ENCODE measurements around the gene SLC5A4.
A peak's percentile ranks its signal among the peaks of the same experiment; 100 is the strongest.

The SLC5A4 gene

DNA sequence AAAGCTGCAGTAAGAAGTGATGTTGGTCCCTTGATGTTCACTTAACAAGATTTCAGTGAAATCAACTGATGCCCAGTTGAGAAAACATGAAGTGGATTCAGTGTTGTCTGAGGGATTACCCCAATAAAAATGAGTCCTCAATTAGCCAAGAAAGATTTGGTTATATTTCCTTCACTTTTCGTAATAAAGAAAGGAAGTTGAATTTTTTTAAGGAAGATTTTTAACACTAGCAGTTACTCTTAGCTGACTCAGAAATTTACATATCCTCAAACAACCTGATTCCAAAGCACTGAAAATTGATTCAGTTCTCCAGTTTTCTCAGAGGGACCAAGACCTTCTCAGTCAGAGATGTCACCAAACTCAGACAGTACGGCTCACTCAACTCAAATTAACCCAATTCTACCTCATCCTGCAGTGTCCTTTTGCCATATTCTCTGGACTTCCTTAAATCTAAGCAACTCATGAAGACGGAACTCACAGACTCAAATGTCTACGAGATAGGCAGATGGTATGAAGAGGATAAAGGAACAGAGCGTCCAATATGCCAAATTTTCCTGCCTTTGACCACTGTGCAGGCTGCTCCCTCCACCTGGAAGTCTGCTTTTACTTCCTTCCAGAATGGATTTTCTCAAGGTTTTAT is 22.8 kb downstream of the SLC5A4 start:
- DNase-seq (ENCODE audit: low spot score) = no peak

DNA sequence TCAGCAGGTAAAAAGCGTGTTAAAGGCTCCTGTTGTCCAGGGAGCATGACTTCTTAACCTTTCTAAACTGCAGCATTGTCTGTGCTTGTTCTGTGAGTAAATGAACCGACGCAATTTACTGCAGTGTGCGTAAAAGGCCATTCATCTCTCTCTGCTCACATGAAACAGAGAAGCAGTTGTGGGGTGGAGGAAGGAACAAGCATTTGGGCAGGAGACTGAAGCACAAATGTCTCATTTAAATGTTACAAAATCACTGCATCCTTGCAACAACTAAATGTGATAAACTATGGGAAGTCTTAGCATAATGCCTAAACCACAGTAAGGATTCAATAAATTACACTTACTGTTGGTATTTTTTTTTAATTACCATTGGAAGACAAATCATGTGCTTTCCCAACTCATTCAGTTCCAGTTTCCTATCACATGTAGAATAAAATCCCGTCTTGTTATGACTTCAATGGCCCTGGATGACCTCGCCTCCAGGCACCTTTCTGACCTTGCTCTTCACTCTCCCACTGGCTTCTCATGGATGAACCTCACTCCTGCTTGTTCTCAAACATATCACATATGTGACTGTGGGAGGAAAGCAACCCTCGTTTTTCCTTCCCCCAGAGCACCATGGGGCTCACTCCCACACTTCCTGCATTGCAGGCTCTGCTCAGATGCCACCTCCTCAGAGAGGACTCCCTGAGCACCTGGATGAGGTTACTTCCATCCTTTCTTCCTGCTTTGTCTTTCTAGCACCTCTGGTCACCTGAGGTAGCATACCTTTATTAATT is 28.6 kb downstream of the SLC5A4 start:
- DNase-seq (ENCODE audit: low spot score) = peak; percentile 69

DNA sequence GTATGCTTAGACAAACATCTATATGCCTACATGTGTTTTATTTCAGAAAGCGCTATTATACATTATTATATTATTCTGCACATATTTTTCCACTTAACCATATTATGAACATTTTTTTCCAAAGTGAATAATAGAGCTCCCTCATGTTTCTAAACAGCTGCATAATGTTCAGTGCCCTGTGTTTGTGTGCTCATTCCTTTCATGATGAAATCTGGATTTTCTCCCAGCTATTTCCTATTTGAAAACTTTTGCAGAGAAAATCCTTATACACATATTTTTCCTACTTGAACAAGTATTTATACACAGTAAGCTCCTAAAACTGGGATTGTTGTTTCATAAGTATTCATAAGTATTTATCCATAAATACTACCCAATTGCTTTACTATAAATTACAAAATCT is 32.2 kb downstream of the SLC5A4 start:
- DNase-seq (ENCODE audit: low spot score) = no peak

DNA sequence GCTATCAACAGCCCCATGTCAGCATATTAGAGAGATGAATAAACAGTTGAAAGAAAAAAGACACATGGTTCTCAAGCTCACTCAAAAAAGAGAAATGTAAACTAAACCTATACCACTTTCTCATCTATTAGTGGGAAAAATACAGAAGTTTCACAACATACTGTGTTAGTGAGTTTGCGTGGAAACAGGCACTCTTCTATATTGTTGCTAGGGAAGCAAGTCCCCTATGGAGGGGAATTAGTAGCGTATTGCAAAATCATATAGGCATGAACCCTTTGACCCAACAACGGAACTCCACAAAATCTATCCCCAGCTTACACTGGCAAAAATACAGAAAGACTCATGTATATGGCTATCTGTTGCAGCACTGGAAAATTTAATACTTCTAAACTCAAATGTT is 36.1 kb downstream of the SLC5A4 start:
- no peak for DNase-seq (ENCODE audit: low spot score)

DNA sequence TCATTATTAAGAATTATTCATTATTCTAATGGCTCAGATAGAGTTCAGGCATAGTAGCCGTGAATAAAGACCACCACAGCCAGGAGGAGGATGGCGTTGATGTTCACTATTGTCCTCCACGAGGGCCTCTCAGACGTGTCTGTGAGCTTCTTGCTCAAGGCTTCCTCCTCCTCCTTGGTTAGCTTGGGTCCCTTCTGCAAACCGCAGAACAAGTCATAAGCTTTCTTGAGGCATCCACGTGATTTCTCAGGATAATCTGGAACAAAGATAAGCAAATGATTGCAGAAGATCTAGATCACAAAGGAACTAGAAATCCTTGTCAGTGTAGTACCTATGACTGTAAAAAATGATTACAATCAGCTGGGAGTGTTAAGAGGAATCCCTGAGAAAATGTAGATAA is 36.7 kb downstream of the SLC5A4 start:
- no peak for DNase-seq (ENCODE audit: low spot score)

DNA sequence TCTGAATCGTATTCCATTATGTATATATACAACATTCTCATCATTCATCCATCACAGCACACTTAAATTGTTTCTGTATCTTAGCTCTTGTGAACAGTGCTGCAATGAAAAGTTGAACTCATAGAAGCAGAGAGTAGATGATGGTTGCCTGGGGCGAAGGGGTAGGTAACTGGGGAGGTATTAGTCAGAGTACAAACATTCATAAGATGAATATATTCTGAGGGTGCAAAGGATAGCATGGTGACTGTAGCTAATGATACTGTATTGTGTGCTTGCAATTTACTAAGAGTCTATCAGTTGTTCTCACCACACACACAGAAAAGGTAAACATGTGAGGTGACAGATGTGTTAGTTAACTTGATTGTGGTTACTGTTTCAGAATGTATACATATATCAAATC is 37.7 kb downstream of the SLC5A4 start:
- DNase-seq (ENCODE audit: low spot score) = no peak

DNA sequence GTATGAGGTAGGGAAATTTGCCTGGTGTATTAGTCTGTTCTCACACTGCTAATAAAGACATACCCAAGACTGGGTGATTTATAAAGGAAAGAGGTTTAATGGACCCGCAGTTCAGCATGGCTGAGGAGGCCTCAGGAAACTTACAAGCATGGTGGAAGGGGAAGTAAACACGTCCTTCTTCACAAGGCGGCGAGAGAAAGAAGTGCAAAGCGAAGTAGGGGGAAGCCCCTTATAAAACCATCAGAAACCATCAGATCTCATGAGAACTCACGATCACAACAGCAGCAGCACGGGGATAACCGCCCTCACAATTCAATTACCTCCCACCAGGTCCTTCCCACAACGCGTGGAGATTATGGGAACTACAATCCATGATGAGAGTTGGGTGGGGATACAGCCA is 38.2 kb downstream of the SLC5A4 start:
- DNase-seq (ENCODE audit: low spot score) = no peak

DNA sequence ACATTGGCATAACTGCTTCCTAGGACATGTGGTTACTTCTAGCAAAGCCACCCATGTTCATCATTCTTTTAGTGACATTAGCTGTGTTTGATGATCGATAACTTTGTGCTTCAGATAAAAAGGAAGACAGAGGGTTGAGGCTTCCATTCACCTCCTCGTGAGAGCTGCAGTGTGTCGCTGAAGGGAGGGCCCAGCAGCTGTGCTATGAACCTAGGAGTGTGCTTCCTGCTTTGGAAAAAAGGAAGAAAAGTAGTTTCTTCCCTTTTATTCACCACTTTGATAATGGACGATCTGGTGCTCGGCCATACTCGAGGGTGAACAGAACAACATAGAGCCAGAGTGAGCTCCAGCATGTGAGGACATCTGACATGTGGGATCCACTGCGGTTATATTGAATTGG is 44.1 kb downstream of the SLC5A4 start:
- DNase-seq (ENCODE audit: low spot score) = no peak

DNA sequence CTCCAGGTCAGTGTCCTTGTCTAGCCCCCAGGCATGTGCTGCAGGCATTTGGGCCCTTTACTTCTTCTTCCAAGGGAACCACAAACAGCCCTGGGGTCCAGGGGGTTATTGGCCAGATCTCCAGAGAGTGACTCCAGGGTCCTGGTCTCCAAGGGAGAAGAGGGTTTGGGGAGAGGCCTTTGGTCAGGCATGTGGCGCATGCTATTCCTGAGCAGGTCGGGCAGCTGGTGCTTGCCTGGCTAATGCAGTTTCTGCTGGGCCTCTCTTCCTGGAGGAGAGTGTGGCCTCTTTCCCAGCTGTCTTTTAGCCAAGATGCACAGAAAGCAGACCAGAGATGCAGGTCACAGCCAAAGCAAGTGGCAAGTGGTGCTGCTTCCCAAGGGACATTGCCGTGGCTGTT is 46.5 kb downstream of the SLC5A4 start:
- no peak for DNase-seq (ENCODE audit: low spot score)

DNA sequence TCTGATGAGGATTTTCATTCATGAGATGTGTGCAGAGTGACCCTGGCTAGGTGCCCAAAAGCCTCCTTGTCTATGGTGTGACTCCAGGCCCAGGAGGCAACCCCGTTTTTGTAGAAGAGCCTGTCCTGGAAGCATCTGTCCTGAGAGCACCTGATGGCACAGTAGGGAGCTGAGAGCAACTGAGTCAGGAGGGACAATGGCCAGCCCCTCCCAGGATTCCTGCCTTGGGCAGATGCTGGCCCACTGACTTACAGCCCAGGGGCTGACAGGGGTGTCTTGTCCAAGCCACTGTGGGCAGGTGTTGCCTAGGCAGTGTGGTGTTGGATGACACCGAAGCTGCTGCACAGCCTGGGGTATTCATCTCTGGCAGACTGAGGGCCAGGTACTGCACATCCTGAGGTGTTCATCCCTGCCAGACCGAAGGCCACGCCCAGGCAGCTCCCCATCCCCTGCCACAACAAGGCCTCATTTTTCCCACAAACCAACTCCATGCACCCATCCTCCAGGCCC is 47.1 kb downstream of the SLC5A4 start:
- no peak for DNase-seq (ENCODE audit: low spot score)

DNA sequence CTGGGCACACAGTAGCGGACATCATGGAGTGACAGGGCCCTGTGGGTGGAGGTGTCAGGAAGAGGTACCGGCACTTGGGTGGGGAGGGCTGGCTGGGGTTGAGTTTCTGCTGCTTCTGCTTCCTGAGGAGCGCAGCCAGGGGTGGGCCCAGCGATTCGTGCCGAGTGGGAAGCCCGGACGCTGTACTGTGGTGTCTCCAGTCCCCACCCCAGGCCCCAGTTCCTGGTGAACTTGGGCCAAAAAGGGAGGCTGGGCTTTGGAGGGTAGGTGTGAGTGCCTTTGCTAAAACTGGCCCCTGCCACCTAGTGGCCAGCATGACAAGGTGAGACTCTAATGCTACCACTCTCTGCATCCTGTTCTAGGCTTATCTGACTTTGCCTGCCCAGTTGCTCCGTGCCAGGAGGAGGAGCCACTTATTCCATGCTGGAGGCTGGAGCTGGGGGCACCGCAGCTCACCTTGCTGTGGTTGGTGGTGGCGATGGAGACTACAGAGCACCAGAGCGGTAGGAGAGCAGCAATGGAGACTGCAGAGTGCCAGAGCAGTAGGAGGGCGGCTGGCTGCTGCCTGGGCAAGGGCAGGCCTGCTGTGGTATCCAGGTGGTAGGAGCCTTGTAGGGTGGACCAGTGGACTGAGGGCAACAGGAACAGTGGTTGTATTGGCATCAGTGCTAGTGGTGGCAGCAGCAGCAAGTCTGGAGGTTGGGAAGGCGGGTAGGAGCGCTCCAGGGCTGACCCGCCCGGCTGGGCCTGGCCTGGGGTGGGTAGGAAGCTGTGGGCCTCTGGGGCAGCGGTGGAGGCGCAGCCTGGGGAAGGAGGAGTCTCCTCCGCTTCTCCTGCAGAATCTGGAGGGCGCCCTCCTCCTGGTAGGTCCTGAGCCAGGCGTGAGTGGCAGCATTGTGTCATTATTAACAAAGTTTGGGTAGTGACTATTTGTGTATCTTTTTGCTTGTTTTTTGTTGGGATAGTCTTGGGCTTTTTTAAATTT is 48.1 kb downstream of the SLC5A4 start:
- DNase-seq (ENCODE audit: low spot score) = no peak

DNA sequence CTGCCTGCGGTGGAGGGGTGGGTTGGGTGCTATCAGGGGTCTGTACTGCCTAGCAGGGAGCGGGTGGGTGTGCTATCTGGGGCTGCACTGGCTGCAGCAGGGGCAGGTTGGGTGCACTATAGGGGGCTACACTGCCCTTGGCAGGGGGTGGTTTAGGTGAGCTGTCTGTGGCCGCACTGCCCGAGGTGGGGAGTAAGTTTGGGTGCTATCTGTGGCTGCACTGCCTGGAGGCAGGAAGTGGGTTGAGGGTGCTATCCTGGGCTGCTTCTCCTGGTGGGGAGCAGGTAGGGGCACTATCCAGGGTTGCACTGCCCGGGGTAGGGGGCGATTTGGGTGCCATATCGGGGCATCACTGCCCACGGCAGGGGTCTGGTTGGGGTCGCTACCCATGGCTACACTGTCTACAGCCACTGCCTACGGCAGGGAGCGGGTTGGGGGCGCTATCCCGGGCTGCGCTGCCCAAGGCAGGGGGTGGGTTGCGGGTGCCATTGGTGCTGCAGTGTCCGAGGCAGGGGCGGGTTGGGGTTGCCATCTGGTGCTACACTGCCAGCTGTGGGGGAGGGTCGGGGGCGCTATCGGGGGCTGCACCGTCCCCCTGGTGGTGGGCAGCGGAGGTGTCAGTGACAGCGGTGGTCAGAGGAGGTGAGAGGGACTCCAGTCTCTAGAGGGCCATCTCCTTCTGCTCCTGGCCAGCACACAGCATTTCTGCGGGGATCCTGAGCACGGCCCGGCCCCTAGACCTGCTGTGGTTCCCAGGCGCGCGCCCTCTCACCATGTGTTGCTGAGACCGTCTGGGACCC is 49.0 kb downstream of the SLC5A4 start:
- DNase-seq (ENCODE audit: low spot score) = no peak

DNA sequence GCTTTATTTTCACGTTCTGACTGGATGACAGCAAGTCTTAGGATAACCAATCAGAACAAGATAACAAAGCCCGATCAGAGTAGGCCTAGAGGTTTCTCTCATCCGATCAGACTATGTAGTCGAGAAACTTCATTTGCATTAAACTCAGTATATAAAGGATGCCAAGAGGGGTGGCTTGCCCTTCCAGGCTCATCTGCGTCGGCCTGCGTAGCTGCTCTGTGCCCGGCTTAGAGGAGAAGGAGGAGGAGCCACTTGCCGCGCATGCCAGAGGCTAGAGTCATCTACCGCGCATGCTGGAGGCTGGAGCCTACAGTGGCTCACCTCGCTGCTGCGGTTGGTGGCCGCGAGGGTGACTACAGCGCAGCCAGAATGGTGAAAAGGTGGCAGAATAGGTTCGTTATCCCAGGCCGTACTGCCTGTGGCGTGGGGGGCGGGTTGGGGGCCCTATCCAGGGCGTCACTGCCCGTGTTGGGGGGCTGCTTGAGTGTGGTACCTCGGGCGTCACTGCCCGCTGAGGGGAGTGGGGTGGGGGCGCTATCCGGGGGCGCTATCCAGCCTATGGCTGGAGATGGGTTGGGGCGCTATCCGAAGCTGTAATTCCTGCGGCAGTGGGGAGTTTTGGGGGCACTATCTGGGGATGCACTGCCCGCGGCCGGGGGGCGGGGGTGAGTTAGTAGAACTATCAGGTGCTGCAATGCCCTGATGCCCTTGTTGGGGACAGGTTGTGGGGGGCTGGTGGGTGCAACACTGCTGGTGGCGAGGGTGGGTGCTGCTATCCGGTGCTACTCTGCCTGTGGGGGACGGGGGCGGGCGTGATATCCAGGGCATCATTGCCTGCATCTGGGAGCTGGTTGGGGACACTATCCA is 50.1 kb downstream of the SLC5A4 start, which contains the start of gene RFPL2:
Gene RFPL2, minus strand, starts transcription at position 218 of the 867 bp plus-strand sequence. CDS start 2,622 bp downstream, outside the sequence.
- peak; percentile 89 for DNase-seq (ENCODE audit: low spot score)

DNA sequence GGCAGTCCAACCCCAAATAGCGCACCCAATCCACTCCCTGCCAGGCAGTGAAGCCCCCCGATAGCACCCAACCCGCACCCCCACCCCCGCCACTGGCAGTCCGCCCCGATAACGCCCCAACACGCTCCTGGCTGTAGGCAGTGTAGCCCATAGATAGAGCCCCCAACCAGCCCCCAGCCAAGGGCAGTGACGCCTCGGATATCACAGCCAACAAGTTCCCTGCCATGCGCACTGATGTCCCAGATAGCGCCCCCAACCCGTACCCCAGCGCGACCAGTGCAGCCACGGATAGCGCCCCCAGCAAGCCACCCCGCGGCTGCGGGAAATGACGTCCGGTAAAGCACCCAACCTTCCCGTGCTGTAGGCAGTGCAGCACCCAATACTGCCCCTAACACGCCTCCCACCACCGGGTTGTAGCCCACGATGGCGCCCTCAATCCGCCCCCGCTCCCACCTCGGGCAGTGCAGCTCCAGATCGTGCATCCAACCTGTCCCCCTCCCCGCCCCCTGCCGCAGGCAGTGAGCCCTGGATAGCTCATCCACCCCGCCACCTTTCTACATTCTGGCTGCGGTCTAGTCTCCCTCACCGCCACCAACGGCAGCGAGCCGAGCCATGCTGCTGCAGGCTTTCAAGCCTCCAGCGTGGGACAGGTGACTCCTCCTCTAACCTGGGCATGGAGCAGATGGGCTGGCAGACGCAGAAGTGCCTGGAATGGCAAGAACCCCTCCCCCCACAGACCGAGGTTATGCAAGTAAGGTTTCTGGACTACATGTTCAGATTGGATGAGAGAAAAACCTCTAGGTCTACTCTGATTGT is 50.9 kb downstream of the SLC5A4 start:
- no peak for DNase-seq (ENCODE audit: low spot score)

DNA sequence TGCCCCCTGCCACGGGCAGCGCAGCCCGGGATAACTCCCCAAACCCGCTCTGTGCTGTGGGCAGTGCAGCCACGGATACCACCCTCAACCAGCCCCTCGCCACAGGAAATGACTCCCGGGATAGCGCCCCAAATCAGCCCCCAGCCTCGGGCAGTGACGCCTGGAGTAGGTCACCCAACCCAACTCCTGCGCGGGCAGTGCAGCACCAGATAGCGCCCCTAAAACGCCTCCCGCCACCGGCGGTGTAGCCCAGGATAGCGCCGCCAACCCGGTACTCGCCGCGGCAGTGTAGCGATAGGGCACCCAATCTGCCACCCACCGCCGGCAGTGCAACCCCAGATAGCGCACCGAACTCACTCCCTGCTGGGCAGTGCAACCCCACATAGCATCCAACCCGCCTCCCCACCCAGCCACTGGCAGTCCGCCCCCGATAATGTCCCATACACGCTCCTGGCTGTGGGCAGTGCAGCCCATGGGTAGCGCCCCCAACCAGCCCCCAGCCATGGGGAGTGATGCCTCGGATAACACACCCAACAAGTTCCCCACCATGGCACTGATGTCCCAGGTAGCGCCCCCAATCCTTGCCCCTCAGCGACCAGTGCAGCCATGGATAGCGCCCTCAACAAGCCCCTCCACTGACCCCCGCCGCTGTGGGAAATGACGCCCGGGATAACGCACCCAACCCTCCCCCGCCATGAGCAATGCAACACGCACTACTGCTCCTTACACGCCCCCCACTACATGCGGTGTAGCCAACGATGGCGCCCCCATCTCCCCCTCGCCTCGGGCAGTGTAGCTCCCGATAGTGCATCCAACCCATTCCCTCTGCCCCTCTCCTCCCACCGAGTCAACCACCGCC is 51.7 kb downstream of the SLC5A4 start:
- no peak for DNase-seq (ENCODE audit: low spot score)

DNA sequence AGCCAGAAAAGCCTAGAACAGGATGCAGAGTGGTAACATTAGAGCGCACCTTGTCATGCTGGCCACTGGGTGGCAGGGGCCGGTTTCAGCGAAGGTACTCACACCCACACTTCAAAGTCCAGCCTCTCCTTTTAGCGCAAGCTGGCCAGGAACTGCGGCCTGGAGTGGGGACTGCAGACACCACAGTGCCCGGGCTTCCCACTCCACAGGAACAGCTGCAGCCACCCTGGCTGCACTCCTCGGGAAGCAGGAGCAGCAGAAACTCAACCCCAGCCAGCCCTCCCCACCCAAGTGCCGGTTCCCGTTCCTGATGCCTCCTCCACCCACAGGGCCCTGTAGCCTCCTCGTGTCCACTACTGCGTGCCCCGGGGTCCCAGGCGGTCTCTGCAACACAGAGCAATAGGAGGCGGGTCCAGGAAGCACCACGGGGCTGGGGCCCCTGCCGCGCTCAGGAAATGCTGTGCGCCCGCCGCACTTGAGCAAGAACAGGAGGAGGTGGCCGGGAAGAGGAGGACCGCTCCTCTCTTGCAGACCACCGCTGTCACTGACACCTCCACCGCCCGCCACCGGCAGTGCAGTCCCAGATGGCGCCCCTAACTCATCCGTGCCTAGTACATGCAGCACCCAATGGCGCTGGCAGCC is 52.5 kb downstream of the SLC5A4 start:
- DNase-seq (ENCODE audit: low spot score) = peak; percentile 68

DNA sequence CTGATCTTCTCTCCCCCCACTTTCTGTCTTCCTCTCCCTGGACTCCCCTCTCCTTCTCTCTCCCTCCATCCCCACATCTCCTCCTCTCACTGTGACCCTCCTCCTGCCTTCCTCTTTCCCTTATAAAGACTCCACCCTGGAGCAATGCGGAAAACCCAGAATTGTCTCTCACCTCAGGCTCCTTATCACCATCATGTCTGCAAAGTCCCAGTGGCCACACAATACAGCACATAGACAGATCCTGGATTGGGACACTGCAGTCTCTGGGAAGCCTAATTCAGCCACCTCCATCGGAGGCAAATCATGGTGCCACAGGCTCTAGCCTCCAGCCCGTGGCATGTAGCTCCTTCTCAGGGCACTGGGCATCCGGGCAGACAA is 53.0 kb downstream of the SLC5A4 start:
- DNase-seq (ENCODE audit: low spot score) = no peak

DNA sequence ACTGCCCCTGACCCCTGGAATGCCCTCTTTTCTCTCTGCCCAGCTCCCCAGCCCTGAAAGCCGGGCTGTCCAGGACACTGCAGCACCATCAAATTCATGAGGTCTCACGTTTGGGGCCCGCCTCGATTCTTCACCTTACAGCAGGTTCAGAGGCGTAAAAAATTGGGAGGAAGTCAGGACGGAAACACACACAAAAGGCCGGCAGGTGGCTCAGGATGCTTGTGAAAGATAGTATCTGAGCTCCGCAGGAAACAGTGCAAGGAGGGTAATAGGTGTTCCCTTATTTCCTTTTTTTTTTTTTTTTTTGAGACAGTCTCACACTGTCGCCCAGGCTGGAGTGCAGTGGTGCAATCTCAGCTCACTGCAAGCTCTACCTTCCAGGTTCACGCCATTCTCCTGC is 54.4 kb downstream of the SLC5A4 start:
- no peak for DNase-seq (ENCODE audit: low spot score)
